ENCODE results near the gene LPAR2. TPM values are rescaled to one million over a fixed set of nuclear protein-coding genes. Genes with fewer than 3 reads are reported as not detected.

The LPAR2 gene
- total RNA-seq, 3 donors from 2014 or later = 9.4 to 15.1 (median 14.7) TPM

DNA sequence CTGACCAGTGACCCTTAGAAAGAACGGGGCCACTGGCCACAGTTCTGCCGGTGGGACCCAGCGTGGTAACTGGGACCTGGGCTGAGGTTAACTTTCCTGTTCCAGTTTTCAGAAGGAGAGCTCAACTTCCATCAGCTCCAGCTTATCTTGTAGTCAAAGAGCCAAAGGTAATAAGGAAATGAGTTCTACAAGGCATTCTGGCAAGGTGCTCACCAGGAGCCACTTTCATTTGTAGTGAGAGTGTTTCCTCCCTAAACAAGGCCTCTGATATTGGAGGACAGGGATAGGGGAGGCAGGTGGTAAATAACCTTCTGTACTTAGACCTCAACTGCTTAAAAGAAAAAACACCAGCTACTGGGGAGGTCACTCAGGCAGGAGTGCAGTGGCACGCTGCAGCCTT lies 47.6 kb downstream of the LPAR2 start:
- Mint-ChIP-seq H3K4me3 (no peak overlapping the region), H3K4me1 (ENCODE audit: low read depth) (peaks cover 11% of the 10 kb centered on the region), H3K27me3 (ENCODE audit: low read depth) (no peaks in the 10 kb centered on the region), H3K9me3 (no peaks in the 10 kb centered on the region), H3K36me3 (ENCODE audit: insufficient read depth) (peaks cover 4% of the 10 kb centered on the region)
- ATAC-seq (no peak), DNase-seq (no peak)

DNA sequence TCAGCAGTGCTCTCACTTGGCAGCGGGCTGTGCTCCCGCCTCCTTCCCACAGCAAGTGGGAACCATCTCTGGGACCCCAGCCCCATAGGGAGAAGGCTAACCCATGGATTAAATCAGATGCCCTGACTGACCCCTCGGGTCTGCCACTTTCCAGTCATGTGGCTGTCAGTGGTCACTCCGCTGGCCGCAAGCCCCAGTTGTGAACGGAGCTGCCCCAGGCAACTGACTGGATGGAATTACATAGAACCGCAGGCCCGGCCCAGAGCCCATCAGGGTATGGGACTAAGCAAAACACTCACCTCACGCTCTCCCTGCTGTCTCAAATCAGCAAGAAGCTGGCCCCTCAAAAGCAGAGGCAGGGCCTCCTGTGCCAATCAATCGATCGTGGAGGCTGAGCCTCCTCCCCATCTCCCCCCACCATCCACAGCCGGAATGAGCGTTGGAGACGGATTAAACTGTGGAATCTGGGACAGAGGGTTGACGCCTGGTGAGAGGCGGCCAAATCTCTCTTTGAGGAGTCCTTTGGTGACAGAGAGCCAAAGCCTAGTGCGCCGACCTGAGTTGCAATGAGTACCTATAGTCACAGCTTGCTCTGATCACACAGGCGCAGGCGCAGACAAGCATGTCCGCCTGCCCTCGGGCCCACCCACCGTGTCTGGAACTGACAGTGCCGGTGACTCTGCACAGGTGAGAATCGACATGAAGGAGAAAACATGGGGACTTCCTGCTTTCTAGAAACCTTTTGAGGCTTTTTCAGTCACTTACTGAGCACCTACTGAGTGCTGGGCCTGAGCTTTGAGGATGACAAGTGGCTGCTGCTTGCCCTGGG lies 48.3 kb downstream of the LPAR2 start:
- no peaks in the 10 kb centered on the region for H3K27me3 Mint-ChIP-seq (ENCODE audit: low read depth)
- ATAC-seq (peak in 1 of 2 donors; percentile 27), DNase-seq (no peak)
- no peaks in the 10 kb centered on the region for H3K9me3 Mint-ChIP-seq
- no peak overlapping the region for H3K4me3 Mint-ChIP-seq
- peaks cover 11% of the 10 kb centered on the region for H3K4me1 Mint-ChIP-seq (ENCODE audit: low read depth)
- peaks cover 3% of the 10 kb centered on the region for H3K36me3 Mint-ChIP-seq (ENCODE audit: insufficient read depth)

DNA sequence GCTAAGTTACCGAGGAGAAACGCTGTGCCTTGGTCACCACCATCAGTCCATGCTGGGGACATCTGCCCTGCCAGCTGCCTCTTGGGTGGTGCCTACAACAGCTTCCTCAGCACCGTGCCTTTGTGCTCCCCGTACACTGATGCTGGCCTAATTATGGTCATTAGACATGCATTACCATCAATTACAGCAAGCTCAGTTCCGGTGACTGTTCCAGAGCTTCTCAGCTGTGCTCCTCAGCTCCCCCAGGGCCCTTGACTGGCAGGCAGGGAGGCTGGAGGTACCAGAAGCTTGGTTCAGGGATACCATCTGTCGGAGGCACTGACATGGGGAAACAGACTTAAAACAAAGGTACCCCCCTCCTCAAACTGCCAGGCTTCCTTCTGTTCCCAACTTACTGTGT lies 49.8 kb downstream of the LPAR2 start:
- H3K36me3 Mint-ChIP-seq (ENCODE audit: insufficient read depth) = peaks cover 3% of the 10 kb centered on the region
- H3K4me3 Mint-ChIP-seq = no peak overlapping the region
- no peaks in the 10 kb centered on the region for H3K27me3 Mint-ChIP-seq (ENCODE audit: low read depth)
- no peaks in the 10 kb centered on the region for H3K9me3 Mint-ChIP-seq
- DNase-seq (no peak), ATAC-seq (no peak)
- peaks cover 11% of the 10 kb centered on the region for H3K4me1 Mint-ChIP-seq (ENCODE audit: low read depth)

DNA sequence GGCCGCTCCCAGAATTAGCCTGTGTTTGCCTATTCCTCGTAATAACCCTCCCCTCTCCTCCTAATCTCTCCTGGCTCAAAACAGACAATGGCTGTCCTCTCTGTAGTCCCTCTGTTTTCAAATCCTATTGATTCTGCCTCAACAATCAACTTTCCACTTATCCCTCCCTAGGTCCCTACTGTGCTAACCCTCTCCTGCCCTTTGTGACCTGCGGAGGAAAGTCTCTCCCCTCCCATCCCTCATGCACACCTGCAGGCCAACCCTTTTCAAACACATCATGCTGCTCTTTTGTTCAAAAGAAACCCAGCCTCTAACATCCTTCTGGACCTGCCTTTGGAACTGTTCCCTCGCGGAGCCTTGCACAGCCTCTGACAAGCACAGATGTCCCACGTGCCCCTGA lies 52.6 kb downstream of the LPAR2 start:
- H3K4me3 Mint-ChIP-seq = no peak overlapping the region
- H3K9me3 Mint-ChIP-seq = no peaks in the 10 kb centered on the region
- peaks cover 5% of the 10 kb centered on the region for H3K36me3 Mint-ChIP-seq (ENCODE audit: insufficient read depth)
- DNase-seq (no peak), ATAC-seq (no peak)
- peaks cover 1% of the 10 kb centered on the region for H3K4me1 Mint-ChIP-seq (ENCODE audit: low read depth)
- H3K27me3 Mint-ChIP-seq (ENCODE audit: low read depth) = no peaks in the 10 kb centered on the region

Other genes starting within 250 kb of the LPAR2 start
- 100 to 1,000 TPM; 187 to 240 (median 205) TPM for gene GATAD2A, start 222.5 kb downstream of the LPAR2 start, total RNA-seq
- 1 to 10 TPM; 3.6 to 3.8 (median 3.8) TPM for gene TSSK6, start 112.7 kb downstream of the LPAR2 start, total RNA-seq
- gene NDUFA13, start 112.0 kb downstream of the LPAR2 start, total RNA-seq = 100 to 1,000 TPM; 431 to 445 (median 436) TPM
- 10 to 100 TPM; 10.6 to 13.7 (median 13.4) TPM for gene YJEFN3, start 99.3 kb downstream of the LPAR2 start, total RNA-seq
- gene CILP2, start 90.0 kb downstream of the LPAR2 start, total RNA-seq = under 1 TPM; 0.13 to 0.19 (median 0.18) TPM
- gene PBX4, start 9.5 kb downstream of the LPAR2 start, total RNA-seq = 10 to 100 TPM in 1 of 3 donors, 1 to 10 TPM in 2; 8.9 to 12.1 (median 9.2) TPM
- 10 to 100 TPM; 38.7 to 43.4 (median 42.1) TPM for gene GMIP, start 15.4 kb upstream of the LPAR2 start, total RNA-seq
- gene ATP13A1, start 35.5 kb upstream of the LPAR2 start, total RNA-seq = 100 to 1,000 TPM; 101 to 108 (median 102) TPM
- 10 to 100 TPM; 29.2 to 33.2 (median 29.4) TPM for gene ZNF101, start 40.6 kb upstream of the LPAR2 start, total RNA-seq
- gene ZNF14, start 104.9 kb upstream of the LPAR2 start, total RNA-seq = 1 to 10 TPM; 2.6 to 4.1 (median 3.4) TPM
- gene ZNF506, start 193.5 kb upstream of the LPAR2 start, total RNA-seq = 10 to 100 TPM; 11.6 to 17.0 (median 16.6) TPM
- 1 to 10 TPM; 3.2 to 4.7 (median 4.4) TPM for gene ZNF253, start 237.7 kb upstream of the LPAR2 start, total RNA-seq